HG03066 (cell line): Measurements from ENCODE around the gene NT5DC1.

Experiments
- ATAC-seq: cut with Tn5 transposase; IDR thresholded peaks from one replicate; pipeline ENCODE4 v1.9.1; 2021; ENCODE audit warnings: low read depth; ENCODE audit not compliant: unreplicated experiment

Gene NT5DC1

DNA sequence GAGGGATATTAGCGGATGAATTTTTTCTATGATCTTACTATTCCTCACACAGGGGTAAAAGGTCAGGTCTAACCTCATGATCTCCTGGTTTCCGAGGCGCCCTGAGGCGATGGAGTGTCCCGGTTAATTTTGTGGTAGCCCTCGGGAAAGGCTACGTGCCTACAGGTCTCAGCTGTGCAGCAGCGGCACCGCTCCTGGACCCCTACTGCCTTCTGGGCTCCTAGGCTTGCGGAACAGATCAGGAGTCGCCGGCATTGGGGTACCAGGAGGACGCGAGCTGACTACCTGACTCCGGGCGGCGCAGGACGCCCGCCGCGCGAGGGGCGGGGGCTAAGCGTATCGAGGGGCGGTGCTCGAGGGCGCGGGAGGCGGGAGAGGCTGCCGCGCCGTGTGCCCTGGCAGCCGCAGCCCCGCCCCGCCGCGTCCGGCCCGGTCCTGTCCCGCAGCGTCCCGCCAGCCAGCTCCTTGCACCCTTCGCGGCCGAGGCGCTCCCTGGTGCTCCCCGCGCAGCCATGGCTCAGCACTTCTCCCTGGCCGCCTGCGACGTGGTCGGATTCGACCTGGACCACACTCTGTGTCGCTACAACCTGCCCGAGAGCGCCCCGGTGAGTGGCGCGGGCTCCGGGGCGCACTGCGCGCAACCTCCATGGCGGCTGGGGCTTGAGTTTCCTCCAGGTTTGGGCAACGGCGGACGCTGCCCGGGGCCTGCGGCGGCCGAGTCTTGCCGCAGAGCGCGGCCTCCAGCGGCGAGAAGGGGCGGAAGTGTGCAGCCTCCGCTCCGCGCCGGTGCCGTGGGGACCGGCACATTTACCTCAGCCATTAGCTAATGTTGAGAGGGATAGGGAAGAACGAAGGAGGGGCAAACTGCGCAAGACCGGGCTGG is at the start of gene NT5DC1:
Gene NT5DC1, plus strand, starts transcription at position 435 of the 883 bp plus-strand sequence. Its CDS starts 78 bp downstream, at position 513.
- ATAC-seq, result peak; percentile 78

DNA sequence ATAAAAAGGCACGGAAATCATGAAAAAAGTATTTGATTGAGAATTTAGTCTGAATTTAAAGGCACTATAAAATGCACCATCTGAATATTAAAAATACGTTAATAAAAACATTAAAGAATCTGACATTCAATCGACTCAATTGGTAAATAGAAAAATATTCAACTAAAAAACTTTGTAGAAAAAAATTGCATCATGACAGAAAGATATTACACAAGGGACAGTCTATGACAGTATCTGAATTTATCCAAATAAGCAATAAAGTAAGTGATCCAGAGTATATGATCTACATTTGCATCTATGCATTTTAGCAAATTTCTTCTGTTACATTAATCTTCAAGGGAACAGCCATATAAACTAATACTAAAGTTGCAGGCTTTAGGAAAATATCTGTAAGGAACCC is 49.4 kb upstream of the NT5DC1 start:
- no peak for ATAC-seq

DNA sequence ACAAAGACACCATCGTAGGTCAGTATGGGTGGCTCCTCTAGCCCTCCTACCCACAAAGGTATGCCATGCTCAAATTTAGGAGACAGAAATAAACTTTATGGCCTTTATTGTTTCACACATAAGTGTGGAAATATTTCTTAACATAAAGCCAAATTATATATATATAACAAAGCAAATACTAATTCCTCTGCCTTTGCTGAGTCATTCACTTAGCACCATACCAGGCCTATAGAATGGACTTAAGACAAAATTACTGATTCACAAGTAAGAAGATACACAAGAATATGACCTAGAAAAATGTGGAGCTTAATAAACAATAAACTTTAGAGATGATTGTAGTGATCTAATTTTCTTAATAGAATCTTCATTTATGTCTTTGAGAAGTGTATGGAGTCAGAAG is 45.1 kb upstream of the NT5DC1 start:
- ATAC-seq, result no peak

DNA sequence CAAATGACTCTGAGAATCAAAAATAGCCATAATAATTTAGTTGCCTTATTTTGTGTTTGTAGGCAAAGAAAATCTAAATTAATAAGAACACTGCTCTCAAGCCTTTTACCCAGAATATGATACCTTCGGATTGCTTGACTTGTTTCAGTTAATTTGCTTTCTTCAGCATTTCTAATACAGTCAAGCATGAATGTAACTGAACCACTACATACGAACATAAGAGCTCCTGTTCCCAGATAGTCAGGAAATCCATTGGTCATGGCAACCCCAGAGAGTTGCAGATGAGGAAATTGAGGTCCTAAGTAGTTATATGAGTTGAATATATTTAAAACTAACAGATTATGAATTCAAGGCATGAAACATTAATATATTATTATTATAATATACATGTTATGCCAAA is 42.9 kb upstream of the NT5DC1 start:
- ATAC-seq, result no peak

DNA sequence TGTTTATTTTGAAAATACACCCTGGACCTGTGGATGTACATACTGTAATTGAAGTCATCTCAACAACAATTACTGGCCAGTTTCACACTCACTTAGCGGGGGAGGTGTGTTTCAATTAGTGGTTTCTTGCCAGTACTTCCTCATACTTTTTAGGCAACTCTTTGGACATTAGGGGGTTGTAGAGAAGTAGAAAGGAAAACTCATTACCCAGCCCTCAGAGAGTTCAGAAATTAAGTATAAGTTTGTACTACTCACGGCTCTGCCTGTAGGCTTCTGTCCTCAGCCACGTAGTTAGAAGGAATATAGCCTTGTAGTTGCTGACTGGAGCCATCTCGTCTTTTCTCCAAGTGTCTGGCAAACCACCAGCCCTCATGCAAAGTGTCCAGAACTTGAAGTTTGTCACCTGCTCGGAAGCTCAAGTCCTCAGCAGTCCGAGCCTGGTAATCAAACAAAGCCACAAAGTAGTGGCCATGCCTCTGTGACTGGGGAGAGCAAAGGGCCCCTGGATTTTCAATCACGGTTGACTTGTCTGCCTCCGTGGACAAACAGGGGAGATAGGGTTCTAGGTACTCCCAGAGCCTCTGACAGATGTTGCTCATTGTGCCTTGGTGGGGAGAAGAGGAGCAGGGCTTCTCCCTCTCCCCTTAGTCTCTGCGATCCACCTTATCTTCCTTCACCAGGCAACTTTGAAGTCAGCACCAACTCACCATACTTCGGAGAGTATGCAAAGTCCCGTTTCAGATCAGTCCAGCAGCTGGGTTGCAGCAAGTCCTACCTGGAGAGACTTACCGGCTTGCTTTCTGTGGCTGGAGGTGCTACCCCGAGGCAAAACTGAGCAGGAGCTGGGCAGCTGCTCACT is 40.7 kb upstream of the NT5DC1 start:
- ATAC-seq, result peak; percentile 81

DNA sequence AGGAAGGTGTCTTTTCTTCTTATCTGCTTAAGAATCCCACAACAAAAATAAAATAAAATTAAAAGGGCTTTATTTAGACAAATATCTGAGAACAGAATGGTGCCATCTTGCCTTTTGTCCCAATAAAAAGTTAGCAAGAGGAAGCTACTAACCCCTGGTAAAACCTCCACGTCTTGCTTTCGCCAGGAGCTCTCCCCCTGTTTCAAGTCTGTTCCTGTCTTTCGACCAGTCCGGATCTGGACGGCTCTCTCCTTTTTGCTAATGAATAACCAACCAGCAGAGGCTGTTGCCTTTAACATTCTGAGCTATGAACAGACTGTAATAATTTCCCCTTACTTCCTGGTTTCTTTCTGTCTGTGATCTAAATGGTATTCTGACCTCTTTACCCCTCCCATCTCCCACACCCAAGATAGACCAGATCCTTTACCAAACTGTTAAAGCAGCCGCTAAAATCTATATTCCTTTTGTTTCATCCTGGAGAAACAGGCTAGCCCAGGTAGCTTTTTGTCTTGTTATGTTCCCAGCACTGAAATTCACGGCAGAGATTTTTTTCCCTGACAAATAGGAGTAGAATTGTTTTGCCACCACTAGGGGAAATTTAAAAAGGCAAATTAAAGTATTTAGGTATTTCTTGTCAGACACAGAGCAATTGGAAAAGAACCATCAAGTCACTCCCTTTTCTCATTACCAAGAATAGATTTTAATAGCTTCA is 39.9 kb upstream of the NT5DC1 start, which contains the start of gene FRK:
Gene FRK, minus strand, starts transcription at position 320 of the 712 bp plus-strand sequence. CDS start 580 bp downstream, outside the sequence.
- ATAC-seq, result no peak

DNA sequence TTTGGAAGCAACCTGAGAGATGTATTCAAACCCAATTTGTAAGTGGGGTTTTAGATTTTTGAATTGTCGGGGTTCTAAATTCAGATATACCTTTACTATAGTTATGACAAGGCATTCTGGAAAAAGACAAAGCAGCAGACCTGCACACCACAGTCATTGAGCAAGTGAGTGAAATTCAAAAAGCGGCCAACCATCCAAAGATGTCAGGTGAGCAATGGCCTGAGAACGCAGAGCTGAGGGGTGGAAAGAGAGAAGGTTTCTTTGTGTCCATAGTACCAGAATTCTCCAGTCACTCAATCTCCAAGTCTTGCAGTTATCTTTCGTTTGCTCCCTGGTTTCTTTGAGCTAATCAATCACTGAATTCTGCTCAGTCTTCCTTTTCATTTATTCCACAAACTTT is 38.2 kb upstream of the NT5DC1 start:
- ATAC-seq, result no peak

DNA sequence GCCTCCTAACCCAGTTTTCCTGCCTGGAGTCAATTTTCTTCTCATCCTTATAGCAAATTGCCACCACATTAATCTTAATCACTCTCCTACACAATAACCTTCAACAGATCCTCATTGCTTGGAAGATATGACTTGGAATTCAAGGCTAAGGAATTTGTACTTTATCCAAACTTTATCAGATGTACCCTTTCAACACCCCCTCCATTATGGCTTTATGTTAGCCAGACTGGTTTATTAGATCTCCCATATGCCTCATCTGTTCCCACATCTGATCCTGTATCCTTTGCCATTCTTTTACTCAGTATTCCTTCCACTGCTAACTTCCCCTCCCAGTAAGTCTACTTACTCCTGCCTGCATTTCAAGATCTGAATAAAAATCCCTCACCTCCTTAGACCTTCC is 36.0 kb upstream of the NT5DC1 start:
- no peak for ATAC-seq

DNA sequence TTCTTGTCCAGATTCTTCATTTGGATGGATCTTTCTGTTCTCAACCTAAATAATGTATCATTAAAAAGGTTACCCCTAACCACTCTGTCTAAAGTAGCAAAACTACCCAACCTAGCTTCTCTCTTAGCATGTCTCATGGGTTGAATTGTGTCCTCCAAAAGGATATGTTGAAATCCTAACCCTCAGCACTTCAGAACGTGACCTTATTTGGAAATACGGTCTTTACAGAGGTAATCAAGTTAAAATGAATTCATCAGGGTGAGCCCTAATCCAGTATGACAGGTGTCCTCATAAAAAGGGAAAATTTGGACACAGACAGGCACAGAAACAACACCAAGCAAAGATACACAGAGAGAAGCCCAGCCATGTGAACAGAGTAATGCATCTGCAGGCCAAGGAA is 33.9 kb upstream of the NT5DC1 start:
- no peak for ATAC-seq

DNA sequence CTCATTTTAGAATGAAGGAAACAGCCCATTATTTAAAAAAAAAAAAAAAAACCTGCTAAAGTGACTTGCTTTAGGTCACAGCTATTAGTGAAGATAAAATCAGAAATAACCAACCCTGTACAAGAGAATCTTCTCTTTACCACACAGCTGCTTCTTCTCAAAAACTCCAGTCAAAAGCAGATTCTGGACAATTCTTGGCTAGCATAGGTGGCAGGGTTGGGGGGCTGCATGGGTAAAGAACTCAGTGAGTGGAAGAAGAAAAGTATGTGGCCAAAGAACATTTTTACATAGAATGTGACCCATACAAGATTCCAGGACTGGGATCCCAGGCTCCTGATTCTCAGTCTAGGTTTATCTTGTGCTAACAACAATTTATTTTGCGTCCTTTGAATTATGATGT is 30.6 kb upstream of the NT5DC1 start:
- no peak for ATAC-seq

DNA sequence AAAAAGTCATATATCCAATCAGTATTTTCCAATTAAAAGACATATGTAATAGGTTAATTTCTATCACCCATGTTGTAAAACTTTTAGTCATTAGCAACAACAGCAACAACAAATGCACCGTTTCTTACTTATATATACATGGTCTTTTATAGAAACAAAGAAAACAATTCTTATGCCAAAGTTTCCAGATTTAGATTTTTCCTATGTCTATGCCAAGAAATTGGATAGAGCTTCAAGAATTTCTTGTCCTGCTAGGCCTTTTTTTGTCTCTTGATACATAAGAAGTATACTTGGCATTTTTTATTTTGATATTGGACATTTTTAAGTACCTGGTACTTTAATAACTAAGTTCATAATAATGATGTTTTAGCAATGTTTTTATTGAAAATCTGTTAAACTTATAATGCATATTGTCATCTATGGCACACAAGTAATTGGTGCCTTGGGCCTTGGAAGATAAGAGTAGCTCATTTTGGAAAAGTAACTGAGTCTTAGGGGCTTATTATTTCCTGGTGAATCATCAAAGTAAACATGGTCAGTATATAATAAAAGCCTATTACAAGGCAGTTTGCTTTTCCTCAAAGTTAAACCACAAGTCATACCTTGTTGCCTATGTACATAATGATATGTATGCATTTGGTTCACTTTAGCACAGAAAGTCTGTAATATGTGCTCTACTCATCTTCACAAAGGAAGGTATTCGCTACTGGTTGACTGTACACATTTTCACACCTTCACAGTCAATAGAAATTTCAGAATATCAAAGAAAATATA is 29.9 kb upstream of the NT5DC1 start:
- ATAC-seq, result no peak

DNA sequence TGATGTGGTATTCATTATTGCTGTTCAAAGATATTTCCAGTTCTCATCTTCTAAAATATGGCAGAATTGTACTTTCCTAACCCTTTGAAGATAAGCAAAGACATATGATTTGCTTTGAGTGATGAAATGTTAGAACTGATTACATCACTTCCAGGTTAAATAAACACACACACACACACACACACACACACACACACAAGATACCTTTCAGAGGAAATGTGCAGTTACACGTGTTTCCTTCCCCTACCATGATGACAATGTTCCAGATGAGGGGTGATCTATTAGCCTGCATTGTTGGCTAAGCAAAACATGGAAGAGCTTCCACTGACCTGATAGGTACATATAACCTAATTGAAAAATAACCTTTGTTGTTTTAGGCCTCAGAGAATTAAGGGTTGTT is 28.3 kb upstream of the NT5DC1 start:
- ATAC-seq, result no peak

DNA sequence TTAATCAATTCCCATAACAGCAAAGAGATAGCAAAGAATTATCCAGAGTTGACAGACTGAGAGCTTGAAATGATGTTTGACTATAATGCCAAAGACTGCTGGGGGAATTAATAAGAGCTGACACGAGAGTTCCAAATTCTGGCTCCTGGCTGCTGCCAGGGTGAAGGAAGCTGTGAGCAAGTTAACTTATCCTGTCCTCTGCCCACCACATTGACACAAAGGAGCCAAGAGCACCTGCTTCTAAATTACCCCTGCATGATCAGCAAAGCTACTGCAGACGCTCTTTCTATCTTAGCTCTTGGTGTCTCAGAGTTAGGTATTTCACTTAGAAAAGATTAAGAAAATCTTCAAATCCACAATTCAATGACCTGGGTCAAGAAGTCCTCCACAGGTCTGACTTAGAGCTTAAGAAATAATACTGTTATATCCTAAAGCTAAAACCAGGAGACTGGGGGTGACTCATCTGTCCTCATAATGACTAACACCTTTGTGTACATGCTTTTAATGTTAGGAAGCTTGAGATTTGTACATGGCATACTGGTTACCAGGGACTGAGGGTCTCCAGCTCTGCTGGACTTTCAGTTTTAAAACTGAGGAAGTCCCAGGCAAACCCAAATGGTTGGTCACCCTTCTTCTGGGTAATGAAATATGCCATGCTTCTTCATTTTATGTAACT is 26.8 kb upstream of the NT5DC1 start:
- ATAC-seq, result no peak

DNA sequence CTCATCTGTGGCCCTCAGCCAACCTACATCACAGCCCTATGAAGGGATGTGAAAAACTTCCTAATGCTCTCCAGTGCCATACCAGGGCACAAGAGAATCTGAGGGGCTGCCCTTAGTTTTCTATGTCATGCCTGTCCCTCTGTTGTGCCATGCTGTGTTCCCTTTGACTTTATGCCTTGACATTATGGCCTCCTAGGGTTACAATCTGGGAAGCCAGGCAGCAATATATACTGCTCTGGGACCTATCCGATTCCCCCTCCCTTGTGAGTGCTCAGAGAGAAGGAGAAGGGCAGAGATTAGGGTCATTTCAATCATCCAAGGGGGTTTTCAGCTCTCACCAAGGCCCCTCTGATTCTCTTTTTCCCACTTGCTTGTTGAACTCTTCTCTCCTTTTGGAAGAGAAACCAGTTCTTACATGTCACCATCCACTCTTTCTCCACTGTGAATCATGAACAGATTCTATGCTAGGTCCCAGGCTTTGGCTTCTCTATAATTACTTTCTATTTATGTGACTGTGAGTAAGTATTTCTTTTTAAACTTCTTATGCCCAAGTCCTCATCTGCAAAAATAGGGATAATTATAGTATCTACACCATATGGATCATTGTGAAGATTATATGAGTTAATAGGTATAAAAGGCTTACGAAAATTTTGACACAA is 25.8 kb upstream of the NT5DC1 start:
- no peak for ATAC-seq

DNA sequence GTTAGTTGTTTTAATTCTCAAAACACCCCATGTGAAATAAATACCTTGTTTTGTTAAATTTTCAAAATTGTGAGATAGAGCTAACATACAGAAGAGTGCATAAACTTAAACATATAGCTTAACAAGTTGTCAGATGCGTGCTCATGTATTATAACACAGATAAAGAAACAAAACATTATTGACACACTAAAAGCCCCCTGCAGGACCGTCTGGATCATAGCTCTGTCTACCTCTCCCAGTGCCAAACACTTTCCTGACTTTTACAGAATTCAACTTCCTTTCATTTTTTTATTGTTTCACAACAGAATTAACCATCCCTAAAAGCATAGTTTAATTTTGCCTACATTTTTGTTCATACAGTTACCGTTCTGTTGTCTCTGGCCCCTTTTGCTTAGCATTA is 22.1 kb upstream of the NT5DC1 start:
- ATAC-seq, result no peak

DNA sequence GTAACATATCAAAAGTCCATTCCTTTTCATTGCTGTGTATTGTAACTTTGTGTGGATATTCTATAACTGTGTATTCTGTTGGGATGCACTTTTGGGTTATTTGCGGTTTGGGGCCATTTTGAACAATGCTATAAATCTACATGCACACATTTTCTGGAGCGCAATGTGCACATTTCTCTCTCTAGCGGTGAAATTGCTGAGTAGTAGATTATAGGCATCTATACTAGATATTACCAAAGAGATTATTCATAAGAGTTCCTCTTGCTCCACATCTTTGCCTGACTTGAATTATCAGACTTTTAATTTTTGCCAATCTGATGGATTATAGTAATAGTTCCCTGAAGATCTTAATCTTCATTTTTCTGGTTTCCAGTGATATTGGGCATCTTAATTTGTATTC is 21.7 kb upstream of the NT5DC1 start:
- ATAC-seq, result no peak

DNA sequence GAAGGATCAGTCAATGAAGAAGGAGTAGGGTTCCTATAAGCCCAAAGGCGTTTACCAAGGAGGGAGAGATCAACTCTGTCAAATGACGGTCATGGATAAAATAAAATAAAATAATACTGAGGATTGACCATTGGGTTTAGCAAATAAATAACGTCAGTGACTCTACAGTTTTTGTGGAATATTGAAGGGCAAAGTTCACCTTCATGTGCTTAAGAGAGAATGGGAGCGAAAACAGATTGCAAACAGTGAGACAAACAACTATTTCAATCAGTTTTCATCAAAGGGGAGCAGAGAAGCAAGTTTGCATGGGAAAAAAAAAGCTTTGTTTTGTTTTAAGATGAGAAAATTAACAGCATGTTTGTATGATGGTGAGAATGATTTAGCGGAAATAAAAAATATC is 17.6 kb upstream of the NT5DC1 start:
- ATAC-seq, result no peak

DNA sequence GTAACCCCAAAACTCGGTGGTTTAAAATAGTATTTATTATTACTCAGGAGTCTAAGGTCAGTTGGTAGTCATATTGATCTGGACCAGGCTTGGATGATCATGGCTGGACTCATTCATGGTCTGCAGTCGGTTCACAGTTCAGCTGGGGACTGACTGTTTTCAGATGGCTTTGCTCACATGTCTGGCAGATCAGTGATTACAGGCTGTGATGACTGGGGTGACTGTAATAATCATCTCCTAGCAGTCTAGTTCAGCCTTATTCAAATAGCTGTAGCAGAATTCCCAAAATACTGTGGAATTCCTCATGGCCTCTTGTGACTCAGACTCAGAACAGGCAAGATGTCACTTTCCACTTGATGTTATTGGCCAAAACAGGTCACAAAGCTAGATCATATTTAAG is 16.4 kb upstream of the NT5DC1 start:
- no peak for ATAC-seq

DNA sequence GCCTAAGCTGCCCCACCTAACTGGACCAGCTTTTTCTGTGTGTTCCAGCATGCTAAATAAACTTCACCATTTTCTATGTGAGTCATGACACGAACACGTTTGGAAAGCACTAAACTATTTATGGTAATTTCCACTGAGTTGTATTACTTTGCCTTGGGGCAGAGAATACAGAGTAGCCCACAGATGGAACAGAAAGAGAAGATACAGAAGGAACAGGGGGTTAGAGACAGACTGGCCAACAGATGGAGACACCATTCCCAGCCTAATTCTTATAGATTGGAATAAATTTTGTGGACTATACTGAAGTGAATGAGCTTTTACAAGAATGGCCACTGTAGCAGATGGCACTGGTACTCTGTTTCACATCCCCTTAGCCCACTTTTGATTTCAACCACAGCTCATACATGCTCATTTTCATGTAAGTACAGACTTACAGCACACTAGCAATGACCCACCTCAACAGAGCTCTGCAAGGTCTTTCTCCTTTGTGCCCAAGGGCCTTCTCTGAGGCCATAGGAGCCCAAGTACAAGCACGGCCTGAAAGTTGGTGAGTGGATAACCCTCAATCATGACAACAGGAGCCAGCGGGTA is 13.1 kb upstream of the NT5DC1 start:
- ATAC-seq, result peak; percentile 93
